Spleen (tissue), 7 donors: ENCODE measurements around the gene GRAPL.
"Not testable (repeated sequence)": the region's sequence is repeated elsewhere in the genome, so short reads cannot be mapped to it uniquely, and the experiment has no call there.

ENCODE experiments used
- POLR2A ChIP-seq, 3 donors: fragments of 450-650 bp; IDR thresholded peaks; one replicate each; pipeline ENCODE4 v1.5.1; 2017; ENCODE audit warnings: antibody characterized with exemption in 3 of 3, mild to moderate bottlenecking in 1 of 3
- POLR2AphosphoS5 ChIP-seq, 3 donors: sonication (generic); formaldehyde crosslinking; IDR thresholded peaks; one replicate each; pipeline ENCODE4 v1.5.1; 2017; ENCODE audit warnings: antibody characterized with exemption in 3 of 3
- TF ChIP-seq, protein P1 (sequence below), 11 experiments: fragments of 200-600 bp in 7 of 11; fragments of 450-650 bp in 4 of 11; sonication (generic) in 4 of 11; IDR thresholded peaks in 8 of 11; conservative IDR thresholded peaks in 3 of 11; 1 replicate in 7 of 11; 2 replicates in 4 of 11; pipeline versions ENCODE4 v1.4.0 to v1.8.0; 2016 to 2021; ENCODE audit warnings: antibody characterized with exemption in 11 of 11, inconsistent platforms in 4 of 11, mild to moderate bottlenecking in 1 of 11
- donor health status: DM: no; HTN: no; CAD: no; lungs with moderate emphysema.
- donor health status: DM: no; HTN: no; CAD: no.
- donor health status: DM: no; HTN: no; CAD: no.

DNA sequence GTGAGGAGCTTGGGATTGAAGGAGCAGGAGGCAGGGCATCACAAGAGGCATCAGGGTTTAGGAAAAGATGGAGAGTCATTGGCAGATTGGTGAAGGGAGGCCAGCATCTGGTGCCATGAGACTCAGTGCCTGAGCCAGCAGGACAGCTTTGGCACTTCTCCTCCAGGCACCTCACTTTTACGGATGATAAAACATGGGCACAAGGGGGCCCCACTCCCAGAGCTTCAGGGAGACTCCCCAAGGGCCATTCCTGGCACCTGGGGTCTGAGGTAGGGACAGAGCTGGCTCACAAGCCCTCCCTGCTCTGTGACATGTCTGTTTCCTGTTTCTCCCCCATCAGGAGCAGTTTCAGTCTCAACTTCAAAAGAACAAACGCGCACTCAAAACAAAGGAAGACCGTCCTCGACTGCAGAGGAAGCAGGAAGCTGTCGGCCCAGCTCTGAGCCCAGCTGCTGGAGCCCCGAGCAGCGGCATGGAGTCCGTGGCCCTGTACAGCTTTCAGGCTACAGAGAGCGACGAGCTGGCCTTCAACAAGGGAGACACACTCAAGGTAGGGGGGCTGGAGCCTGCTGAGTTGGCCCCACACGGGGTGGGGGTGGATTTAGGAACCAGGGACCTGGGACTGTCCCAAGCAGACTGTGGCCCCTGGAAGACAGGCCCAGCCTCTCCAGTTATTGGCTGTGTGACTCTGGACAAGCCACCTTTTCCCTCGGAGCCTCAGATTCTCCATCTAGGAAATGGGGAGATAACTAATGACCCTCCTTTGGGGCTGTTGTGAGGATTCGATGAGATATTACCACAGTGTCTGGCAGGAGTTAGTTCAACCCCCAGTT is at the start of gene GRAPL:
- TF ChIP-seq, protein P1, sequence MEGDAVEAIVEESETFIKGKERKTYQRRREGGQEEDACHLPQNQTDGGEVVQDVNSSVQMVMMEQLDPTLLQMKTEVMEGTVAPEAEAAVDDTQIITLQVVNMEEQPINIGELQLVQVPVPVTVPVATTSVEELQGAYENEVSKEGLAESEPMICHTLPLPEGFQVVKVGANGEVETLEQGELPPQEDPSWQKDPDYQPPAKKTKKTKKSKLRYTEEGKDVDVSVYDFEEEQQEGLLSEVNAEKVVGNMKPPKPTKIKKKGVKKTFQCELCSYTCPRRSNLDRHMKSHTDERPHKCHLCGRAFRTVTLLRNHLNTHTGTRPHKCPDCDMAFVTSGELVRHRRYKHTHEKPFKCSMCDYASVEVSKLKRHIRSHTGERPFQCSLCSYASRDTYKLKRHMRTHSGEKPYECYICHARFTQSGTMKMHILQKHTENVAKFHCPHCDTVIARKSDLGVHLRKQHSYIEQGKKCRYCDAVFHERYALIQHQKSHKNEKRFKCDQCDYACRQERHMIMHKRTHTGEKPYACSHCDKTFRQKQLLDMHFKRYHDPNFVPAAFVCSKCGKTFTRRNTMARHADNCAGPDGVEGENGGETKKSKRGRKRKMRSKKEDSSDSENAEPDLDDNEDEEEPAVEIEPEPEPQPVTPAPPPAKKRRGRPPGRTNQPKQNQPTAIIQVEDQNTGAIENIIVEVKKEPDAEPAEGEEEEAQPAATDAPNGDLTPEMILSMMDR (IDR thresholded peaks at IDR 0.05 in 8 of 11, conservative IDR thresholded peaks at IDR 0.05 in 3 of 11), result not testable (repeated sequence)
- not testable (repeated sequence) for TF ChIP-seq POLR2AphosphoS5, POLR2A (IDR thresholded peaks at IDR 0.05)
